Testis (tissue), 2 donors: ENCODE data around the gene NFE2L2.
"Not testable (repeated sequence)": the region's sequence is repeated elsewhere in the genome, so short reads cannot be mapped to it uniquely, and the experiment has no call there.

Experiments
- CTCF ChIP-seq, 3 experiments: fragments of 450-650 bp in 2 of 3; fragments of 200-600 bp in 1 of 3; sonication (generic) in 1 of 3; IDR thresholded peaks; one replicate each; pipeline ENCODE4 v1.5.1; 2016 to 2019; ENCODE audit warnings: antibody characterized with exemption in 3 of 3, mild to moderate bottlenecking in 2 of 3, moderate library complexity in 1 of 3
- POLR2A ChIP-seq: fragments of 450-650 bp; IDR thresholded peaks from one replicate; pipeline ENCODE4 v1.6.1; 2017; ENCODE audit warnings: antibody characterized with exemption, mild to moderate bottlenecking, moderate library complexity

- not testable (repeated sequence) for TF ChIP-seq CTCF (IDR thresholded peaks at IDR 0.05); POLR2A
These were observed 17.9 kb downstream of the NFE2L2 start for GRCh38 chr2:177246523-177247030.
